A549 (cell line): Measurements from ENCODE around the gene JAZF1. TPM values are rescaled to one million over a fixed set of nuclear protein-coding genes. Genes with fewer than 3 reads are reported as not detected.

Experiments
- ATAC-seq, 2 experiments: fragments of 200-7000 bp in 1 of 2; fragments of >200 bp in 1 of 2; cut with Nextera tagmentation in 1 of 2; cut with Tn5 transposase in 1 of 2; 3 replicates each; pipeline versions ENCODE4 v1.8.0 to v1.9.1; 2018 to 2020; ENCODE audit warnings: mild to moderate bottlenecking in 1 of 2, moderate library complexity in 1 of 2
- CTCF ChIA-PET: fragments of 300-600 bp; sonication (Branson Sonifier 250); formaldehyde crosslinking; extraction: SDS; loops from one replicate; lab custom pipeline; 2021; ENCODE audit warnings: antibody characterized with exemption, inconsistent platforms; lab: Yijun Ruan, JAX
- POLR2A ChIA-PET: fragments of 350-600 bp; formaldehyde crosslinking; extraction: SDS; loops from one replicate; lab custom pipeline; 2021; ENCODE audit warnings: antibody characterized with exemption, inconsistent platforms; lab: Yijun Ruan, JAX
- DNase-seq, 2 experiments: peaks; one replicate each; pipeline versions ENCODE4 v3.0.0 to v3.0.0-alpha.2; 2011 to 2016; ENCODE audit warnings: low read depth in 1 of 2, low spot score in 1 of 2
- FAIRE-seq: peaks from 2 replicates; lab custom pipeline; 2011; peaks lifted over from hg19 to GRCh38; lab: Jason Lieb, UNC
- H3K27ac ChIP-seq, 2 experiments: fragments of >200 bp; sonication (Bioruptor Twin); formaldehyde crosslinking; 3 replicates each; pipeline ENCODE4 v1.5.1; 2016 to 2017
- H3K4me1 ChIP-seq: fragments of >200 bp; sonication (Bioruptor Twin); formaldehyde crosslinking; 3 replicates; pipeline ENCODE4 v1.6.1; 2016
- H3K4me2 ChIP-seq: fragments of >200 bp; sonication (Bioruptor Twin); formaldehyde crosslinking; 3 replicates; pipeline ENCODE4 v1.6.1; 2016
- H3K4me3 ChIP-seq: fragments of >200 bp; sonication (Bioruptor Twin); formaldehyde crosslinking; 3 replicates; pipeline ENCODE4 v1.5.1; 2016
- H3K9me3 ChIP-seq: fragments of >200 bp; sonication (Bioruptor Twin); formaldehyde crosslinking; 3 replicates; pipeline ENCODE4 v1.6.1; 2016
- CBX8 ChIP-seq: fragments of 200-600 bp; sonication (generic); IDR thresholded peaks from 2 replicates; pipeline ENCODE4 v1.6.1; 2016
- E2F6 ChIP-seq: IDR thresholded peaks from 2 replicates; pipeline ENCODE4 v1.6.1; 2012; ENCODE audit warnings: low read depth, borderline replicate concordance
- EHF ChIP-seq: fragments of 250-450 bp; sonication (Bioruptor Pico); IDR thresholded peaks from 2 replicates; pipeline ENCODE4 v1.5.0; 2020; ENCODE audit warnings: mild to moderate bottlenecking
- ELK1 ChIP-seq: fragments of 150-350 bp; IDR thresholded peaks from 2 replicates; pipeline ENCODE4 v1.6.1; 2014; ENCODE audit warnings: low read depth, mild to moderate bottlenecking, low read length
- ESRRA ChIP-seq: fragments of 150-350 bp; IDR thresholded peaks from 2 replicates; pipeline ENCODE4 v1.6.1; 2014; ENCODE audit warnings: mild to moderate bottlenecking, low read length, borderline replicate concordance
- FOXS1 ChIP-seq: fragments of 250-450 bp; sonication (Bioruptor Pico); IDR thresholded peaks from 2 replicates; pipeline ENCODE4 v1.5.0; 2020; ENCODE audit warnings: mild to moderate bottlenecking, moderate library complexity
- GATA3 ChIP-seq: IDR thresholded peaks from 2 replicates; pipeline ENCODE4 v1.6.1; 2012; ENCODE audit warnings: borderline replicate concordance
- HDAC2 ChIP-seq: fragments of 200-600 bp; sonication (generic); IDR thresholded peaks from 2 replicates; pipeline ENCODE4 v1.6.1; 2016
- HOXA7 ChIP-seq: fragments of 250-450 bp; sonication (Bioruptor Pico); IDR thresholded peaks from 2 replicates; pipeline ENCODE4 v1.5.0; 2020; ENCODE audit warnings: mild to moderate bottlenecking, moderate library complexity
- HOXB13 ChIP-seq: fragments of 250-450 bp; sonication (Bioruptor Pico); IDR thresholded peaks from 2 replicates; pipeline ENCODE4 v1.5.0; 2020; ENCODE audit warnings: low read depth, mild to moderate bottlenecking, moderate library complexity
- JUN ChIP-seq, 2 experiments: fragments of >200 bp; sonication (Bioruptor Twin); formaldehyde crosslinking; IDR thresholded peaks; 2 replicates in 1 of 2; 3 replicates in 1 of 2; pipeline ENCODE4 v1.6.1; 2016 to 2017
- KDM5A ChIP-seq: fragments of 200-600 bp; sonication (generic); IDR thresholded peaks from 2 replicates; pipeline ENCODE4 v1.6.1; 2016; ENCODE audit warnings: antibody characterized with exemption, mild to moderate bottlenecking
- MYC ChIP-seq: IDR thresholded peaks from 2 replicates; pipeline ENCODE4 v1.6.1; 2012; ENCODE audit warnings: mild to moderate bottlenecking, inconsistent platforms, low read length, improper control_type of control experiment, borderline replicate concordance
- NR3C1 ChIP-seq: fragments of >200 bp; sonication (Bioruptor Twin); formaldehyde crosslinking; IDR thresholded peaks from 3 replicates; pipeline ENCODE4 v1.6.1; 2017
- PHF8 ChIP-seq: fragments of 200-600 bp; sonication (generic); IDR thresholded peaks from 2 replicates; pipeline ENCODE4 v1.6.1; 2016; ENCODE audit warnings: low read depth, mild to moderate bottlenecking, antibody characterized with exemption, moderate library complexity, borderline replicate concordance
- POLR2A ChIP-seq: IDR thresholded peaks from 2 replicates; pipeline ENCODE4 v1.6.1; 2012; ENCODE audit warnings: mild to moderate bottlenecking, low read length
- RARB ChIP-seq: fragments of 250-450 bp; sonication (Bioruptor Pico); IDR thresholded peaks from 2 replicates; pipeline ENCODE4 v1.8.0; 2021; ENCODE audit warnings: mild to moderate bottlenecking, moderate library complexity
- REST ChIP-seq: fragments of 200-600 bp; sonication (generic); IDR thresholded peaks from 2 replicates; pipeline ENCODE4 v1.6.1; 2016; ENCODE audit warnings: antibody characterized with exemption, mild to moderate bottlenecking, moderate library complexity
- RFX5 ChIP-seq: fragments of 450-650 bp; IDR thresholded peaks from 2 replicates; pipeline ENCODE4 v1.7.1; 2014; ENCODE audit warnings: antibody characterized with exemption, mild to moderate bottlenecking, moderate library complexity
- SMC3 ChIP-seq: fragments of >200 bp; sonication (Bioruptor Twin); formaldehyde crosslinking; IDR thresholded peaks from 3 replicates; pipeline ENCODE4 v1.6.1; 2018; ENCODE audit warnings: inconsistent platforms
- TFCP2L1 ChIP-seq: fragments of 250-450 bp; sonication (Bioruptor Pico); IDR thresholded peaks from 2 replicates; pipeline ENCODE4 v1.5.0; 2021; ENCODE audit warnings: mild to moderate bottlenecking
- WGBS: methylation state at CpG from one replicate; pipeline ENCODE4 v1.1.6; 2017; ENCODE audit errors: missing lambda C conversion rate; 5-methylcytosine and 5-hydroxymethylcytosine counted together
- polyA plus RNA-seq, 4 experiments: library from polyadenylated mRNA; depleted of rRNA in 3 of 4; stranded (reverse); fragments of >200 nt; fragmentation: RNase III in 1 of 4; extraction: RNeasy Plus Mini Kit Qiagen cat#74134 plus additional on column Dnase treatment in 1 of 4; gene quantifications; 2 replicates in 3 of 4; 3 replicates in 1 of 4; pipeline ENCODE4 v1.2.3, GENCODE V29; 2011 to 2017

The JAZF1 gene
- polyA plus RNA-seq, 2 of the 4 experiments (the other 2 are of a cell fraction) = 1.9 to 2.8 TPM

- Histone ChIP-seq H3K4me3 (no peak overlapping the region), H3K27ac (no peak overlapping the region), H3K4me1 (peaks cover 7% of the 10 kb centered on the region), H3K4me2 (no peak overlapping the region), H3K9me3 (no peaks in the 10 kb centered on the region)
- FAIRE-seq (no peak), DNase-seq (no peak), ATAC-seq (no peak)
- TF ChIP-seq FOXS1 (CRISPR knock-in tag) = no peak
- no peak for TF ChIP-seq JUN (IDR thresholded peaks at IDR 0.05)
- TF ChIP-seq E2F6 = no peak
- TF ChIP-seq RFX5 = no peak
- no peak for TF ChIP-seq MYC
- TF ChIP-seq HOXB13 (CRISPR knock-in tag) = no peak
- no peak for TF ChIP-seq KDM5A
- no peak for TF ChIP-seq HOXA7 (CRISPR knock-in tag)
- no peak for TF ChIP-seq ELK1
- TF ChIP-seq PHF8 = no peak
- TF ChIP-seq HDAC2 = no peak
- TF ChIP-seq NR3C1 = no peak
- POLR2A ChIA-PET = no interaction called here
- CTCF ChIA-PET = interaction anchor here (1.0 to 1.2 kb wide), 2 partner anchors 9 to 84 kb away, joined by 3 read pairs; no protein-coding TSS in a partner anchor
- WGBS = 94% methylated on average over 1 of the region's 1 CpG
These were observed 19.3 kb downstream of the JAZF1 start for GRCh38 chr7:28161331-28161730.

- Histone ChIP-seq H3K4me1 (peaks cover 10% of the 10 kb centered on the region), H3K4me3 (no peak overlapping the region), H3K27ac (no peak overlapping the region), H3K9me3 (no peaks in the 10 kb centered on the region), H3K4me2 (no peak overlapping the region)
- POLR2A ChIA-PET = no interaction called here
- no peak for FAIRE-seq
- TF ChIP-seq TFCP2L1 (no peak), POLR2A (no peak), RARB (CRISPR knock-in tag) (no peak), GATA3 (no peak), EHF (CRISPR knock-in tag) (no peak), REST (no peak), ESRRA (no peak), CBX8 (no peak), SMC3 (no peak)
- WGBS = 89% methylated on average over 4 of the region's 4 CpGs
- DNase-seq = no peak
- no peak for ATAC-seq
- CTCF ChIA-PET = interaction anchor here (1.2 kb wide), 1 partner anchor 83 kb away, joined by 3 read pairs; no protein-coding TSS in a partner anchor
These were observed 20.0 kb downstream of the JAZF1 start for GRCh38 chr7:28160551-28160991.
